ENCODE measurements around the gene NAALADL2. TPM values are rescaled to one million over a fixed set of nuclear protein-coding genes. Genes with fewer than 3 reads are reported as not detected.

NAALADL2 gene
- total and polyA plus RNA-seq, 2 of the 8 experiments (the other 6 are each of a cell fraction or from before 2014, with no cell fraction given), result 0.12 to 0.22 TPM

GRCh38 chr3:175428466-175428865 is 569.3 kb downstream of the NAALADL2 start:
- no peak overlapping the region for H3K23ac ChIP-seq (ENCODE audit: insufficient read length)
- H3K4me2 ChIP-seq (ENCODE audit: insufficient read depth in 1 of 2, low read depth in 2 of 2, low read length in 2 of 2), result no peak overlapping the region
- H3K27me3 ChIP-seq (replicated peaks in 1 of 4; ENCODE audit: control insufficient read depth in 3 of 4, extremely low read depth in 1 of 4, insufficient read depth in 3 of 4, low read length in 3 of 4), result no peaks in the 10 kb centered on the region
- H3K14ac ChIP-seq (ENCODE audit: insufficient read length), result no peak overlapping the region
- H4K91ac ChIP-seq (replicated peaks; ENCODE audit: insufficient read length, low read length), result no peak overlapping the region
- no peak overlapping the region for H4K8ac ChIP-seq (ENCODE audit: extremely low read depth, insufficient read depth, low read length)
- no peaks in the 10 kb centered on the region for H3K36me3 ChIP-seq (ENCODE audit: control insufficient read depth in 2 of 4, insufficient read depth in 4 of 4, low read length in 3 of 4)
- CTCF ChIA-PET (ENCODE audit: partially characterized antibody), result no interaction called here
- H3K4ac ChIP-seq (replicated peaks; ENCODE audit: insufficient read length, low read depth, low read length), result no peak overlapping the region
- no peak overlapping the region for H3K27ac ChIP-seq (ENCODE audit: low read depth, low read length)
- H3K9me3 ChIP-seq (ENCODE audit: insufficient read depth in 2 of 2, low read depth in 1 of 2, low read length in 1 of 2), result no peaks in the 10 kb centered on the region
- H3K4me1 ChIP-seq (replicated peaks in 1 of 4; ENCODE audit: control insufficient read depth in 3 of 4, insufficient read depth in 4 of 4, low read length in 3 of 4), result no peaks in the 10 kb centered on the region
- no peak overlapping the region for H4K5ac ChIP-seq (ENCODE audit: insufficient read length, low read depth, low read length)
- no peak for FAIRE-seq
- no peaks in the 10 kb centered on the region for H4K20me1 ChIP-seq (replicated peaks in 1 of 2; ENCODE audit: control insufficient read depth in 1 of 2, insufficient read depth in 2 of 2, low read length in 2 of 2)
- no peaks in the 10 kb centered on the region for H3K23me2 ChIP-seq (ENCODE audit: low read depth, low read length)
- POLR2A ChIA-PET (ENCODE audit: partially characterized antibody), result no interaction called here
- H2BK20ac ChIP-seq (ENCODE audit: low read length), result no peak overlapping the region
- H2BK15ac ChIP-seq (ENCODE audit: low read length), result no peak overlapping the region
- no peak overlapping the region for H3K56ac ChIP-seq (replicated peaks; ENCODE audit: insufficient read length, low read depth, low read length)
- no peak overlapping the region for H2AK5ac ChIP-seq (ENCODE audit: low read depth, low read length)
- H3K79me2 ChIP-seq (ENCODE audit: control insufficient read depth in 1 of 2, insufficient read depth in 2 of 2, low read length in 2 of 2), result no peaks in the 10 kb centered on the region
- H2BK120ac ChIP-seq (replicated peaks; ENCODE audit: low read depth, low read length), result no peak overlapping the region
- H3K79me1 ChIP-seq (ENCODE audit: low read depth, low read length), result no peaks in the 10 kb centered on the region
- H2BK5ac ChIP-seq (ENCODE audit: low read depth, low read length), result no peak overlapping the region
- no peak overlapping the region for H2BK12ac ChIP-seq (ENCODE audit: low read depth, low read length)
- no peak overlapping the region for H3K9ac ChIP-seq (replicated peaks in 1 of 4; ENCODE audit: extremely low read depth in 1 of 4, low read depth in 3 of 4, low read length in 3 of 4)
- no peak overlapping the region for H3K4me3 ChIP-seq (ENCODE audit: extremely low read depth in 1 of 4, insufficient read depth in 2 of 4, low read depth in 3 of 4, low read length in 4 of 4)
- no peak overlapping the region for H3K18ac ChIP-seq (ENCODE audit: extremely low read depth, low read length)
- H2AFZ ChIP-seq (ENCODE audit: low read length), result no peak overlapping the region
- no peak for DNase-seq (ENCODE audit: low read depth in 1 of 2, low spot score in 2 of 2)
- TF ChIP-seq JUND (IDR thresholded peaks at IDR 0.05; ENCODE audit: low read length) (no peak), RBBP5 (IDR thresholded peaks at IDR 0.05; ENCODE audit: borderline replicate concordance, low read depth, low read length) (no peak), TAF1 (IDR thresholded peaks at IDR 0.05; ENCODE audit: low read depth, low read length) (no peak), YY1 (IDR thresholded peaks at IDR 0.05; ENCODE audit: low read depth, low read length) (no peak), POLR2A (IDR thresholded peaks at IDR 0.05; ENCODE audit: control extremely low read depth in 1 of 2, low read depth in 2 of 2, low read length in 2 of 2) (no peak), SP2 (IDR thresholded peaks at IDR 0.05; ENCODE audit: low read length) (no peak), NRF1 (IDR thresholded peaks at IDR 0.05; ENCODE audit: low read depth, low read length) (no peak), TBP (IDR thresholded peaks at IDR 0.05; ENCODE audit: low read depth, low read length) (no peak), SIRT6 (IDR thresholded peaks at IDR 0.05; ENCODE audit: low read length) (no peak), CTBP2 (IDR thresholded peaks at IDR 0.05; ENCODE audit: borderline replicate concordance, insufficient read depth, insufficient read length, low read length) (no peak), SRF (IDR thresholded peaks at IDR 0.05; ENCODE audit: low read depth, low read length) (no peak), SAP30 (IDR thresholded peaks at IDR 0.05; ENCODE audit: insufficient read depth, insufficient replicate concordance, low read length) (no peak), GTF2F1 (IDR thresholded peaks at IDR 0.05; ENCODE audit: borderline replicate concordance, low read depth, low read length) (no peak), RFX5 (IDR thresholded peaks at IDR 0.05; ENCODE audit: borderline replicate concordance, low read depth, low read length) (no peak), HDAC6 (IDR thresholded peaks at IDR 0.05; ENCODE audit: low read depth, low read length) (no peak), RAD21 (IDR thresholded peaks at IDR 0.05 in 1 of 2, conservative IDR thresholded peaks at IDR 0.05 in 1 of 2; ENCODE audit: low read depth in 2 of 2, low read length in 2 of 2) (no peak), NANOG (IDR thresholded peaks at IDR 0.05; ENCODE audit: insufficient read depth, low read depth, low read length, poor library complexity, severe bottlenecking) (no peak)
